Measurements from ENCODE around the gene VIPR1.

- TF ChIP-seq EZH2 (IDR thresholded peaks at IDR 0.05; ENCODE audit: insufficient read depth, poor library complexity, severe bottlenecking) (no peak), EZH2phosphoT487 (IDR thresholded peaks at IDR 0.05; ENCODE audit: insufficient read depth, low read depth) (no peak)
Measured at GRCh38 chr3:42507252-42507651, 4.8 kb downstream of the VIPR1 start.

All from GM23248 (cell line).